HS-5 (cell line): ENCODE data around the gene ADAP1.
"Not testable (repeated sequence)": the region's sequence is repeated elsewhere in the genome, so short reads cannot be mapped to it uniquely, and the experiment has no call there.

Experiments
- DNase-seq: peaks from one replicate; pipeline ENCODE4 v3.0.0-alpha.2; 2012; ENCODE audit warnings: low read depth

ADAP1 gene

DNA sequence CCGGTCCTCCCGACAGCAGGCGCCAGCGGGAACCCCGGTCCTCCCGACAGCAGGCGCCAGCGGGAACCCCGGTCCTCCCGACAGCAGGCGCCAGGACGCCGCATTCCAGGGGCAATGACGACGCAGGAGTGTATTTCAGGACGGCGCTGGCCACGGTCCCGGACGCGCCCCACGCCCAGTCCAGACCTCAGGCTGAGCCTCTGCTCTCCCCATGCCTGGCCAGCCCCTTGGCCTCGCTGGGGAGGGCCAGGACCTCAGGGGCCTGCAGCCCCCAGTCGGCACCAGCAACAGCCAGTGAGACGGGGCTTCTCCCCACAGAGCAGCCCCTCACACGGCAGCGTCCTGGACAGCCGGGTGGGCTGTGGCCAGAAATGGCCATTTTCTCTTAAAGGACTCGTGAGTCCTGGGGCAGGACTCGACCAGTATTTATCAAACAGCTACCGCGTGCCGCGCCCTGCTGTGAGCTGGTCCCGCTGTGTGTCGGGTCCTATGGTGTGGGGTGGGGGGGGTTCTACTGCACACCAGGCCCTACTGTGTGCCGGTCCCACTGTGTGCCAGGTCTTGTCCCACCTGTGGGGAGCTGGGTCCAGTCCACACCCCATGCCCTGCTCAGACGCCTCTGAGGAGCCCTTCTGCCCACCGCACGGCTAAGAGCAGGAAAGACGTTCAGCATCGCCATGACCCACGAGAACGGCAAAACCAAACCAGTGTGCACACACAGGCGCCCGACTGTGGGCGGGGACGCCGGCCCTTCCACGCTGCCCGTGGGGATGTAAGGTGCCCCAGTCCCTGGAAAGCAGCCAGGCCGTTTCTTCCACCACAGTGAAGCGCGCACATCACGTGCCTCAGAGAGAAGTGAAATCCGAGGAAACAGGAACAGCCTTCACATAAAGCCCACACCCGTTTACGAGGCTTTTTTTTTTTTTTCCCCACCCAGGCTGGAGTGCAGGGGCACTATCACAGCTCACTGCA is 44.8 kb downstream of the ADAP1 start:
- no peak for DNase-seq

DNA sequence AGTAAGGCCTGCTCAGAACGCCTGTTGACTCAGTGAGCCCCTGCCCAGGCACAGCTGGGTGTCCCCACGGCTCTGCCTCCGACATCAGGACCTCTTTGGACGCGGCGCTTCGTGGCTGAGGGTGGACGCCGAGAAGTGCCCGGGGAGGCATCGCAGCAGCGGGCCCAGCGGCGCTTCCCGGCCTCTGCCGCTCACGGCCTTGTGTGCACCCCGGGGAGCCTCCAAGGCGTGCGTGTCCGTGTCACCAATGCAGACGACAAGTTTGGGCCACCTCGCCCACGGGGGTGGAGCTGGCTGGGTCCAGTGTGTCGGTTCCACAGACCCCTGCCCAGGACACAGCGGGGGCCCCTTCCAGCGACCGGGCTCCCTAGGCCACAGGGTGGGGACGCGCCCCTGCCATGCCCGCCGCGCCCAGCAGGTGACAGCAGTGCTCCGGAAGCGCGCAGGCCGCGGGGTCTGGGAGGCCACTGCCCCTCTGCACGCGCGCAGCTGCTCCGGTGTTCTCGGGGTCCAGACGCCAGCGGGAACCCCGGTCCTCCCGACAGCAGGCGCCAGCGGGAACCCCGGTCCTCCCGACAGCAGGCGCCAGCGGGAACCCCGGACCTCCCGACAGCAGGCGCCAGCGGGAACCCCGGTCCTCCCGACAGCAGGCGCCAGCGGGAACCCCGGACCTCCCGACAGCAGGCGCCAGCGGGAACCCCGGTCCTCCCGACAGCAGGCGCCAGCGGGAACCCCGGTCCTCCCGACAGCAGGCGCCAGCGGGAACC is 45.7 kb downstream of the ADAP1 start:
- not testable (repeated sequence) for DNase-seq

DNA sequence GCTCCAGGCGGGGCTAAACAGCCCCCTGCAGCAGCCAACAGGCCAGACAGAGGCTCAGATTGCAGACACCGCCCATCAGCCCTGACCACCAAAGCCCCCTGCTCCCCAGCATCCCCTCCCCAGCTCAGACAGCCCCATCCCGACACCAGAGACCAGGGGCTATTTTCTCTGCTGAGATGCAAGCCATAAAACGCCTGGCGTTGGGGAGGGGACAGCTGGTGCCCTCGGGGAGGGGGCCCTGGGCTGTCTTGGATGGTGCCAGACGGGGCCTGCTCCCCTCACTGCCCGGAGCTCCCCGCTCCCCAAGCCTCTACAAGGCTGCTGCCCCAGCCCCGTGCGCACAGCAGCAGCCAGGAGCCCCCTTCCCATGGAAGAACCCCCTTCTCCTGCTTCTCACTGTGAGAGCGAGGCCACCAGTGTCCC is 46.3 kb downstream of the ADAP1 start:
- DNase-seq: no peak

DNA sequence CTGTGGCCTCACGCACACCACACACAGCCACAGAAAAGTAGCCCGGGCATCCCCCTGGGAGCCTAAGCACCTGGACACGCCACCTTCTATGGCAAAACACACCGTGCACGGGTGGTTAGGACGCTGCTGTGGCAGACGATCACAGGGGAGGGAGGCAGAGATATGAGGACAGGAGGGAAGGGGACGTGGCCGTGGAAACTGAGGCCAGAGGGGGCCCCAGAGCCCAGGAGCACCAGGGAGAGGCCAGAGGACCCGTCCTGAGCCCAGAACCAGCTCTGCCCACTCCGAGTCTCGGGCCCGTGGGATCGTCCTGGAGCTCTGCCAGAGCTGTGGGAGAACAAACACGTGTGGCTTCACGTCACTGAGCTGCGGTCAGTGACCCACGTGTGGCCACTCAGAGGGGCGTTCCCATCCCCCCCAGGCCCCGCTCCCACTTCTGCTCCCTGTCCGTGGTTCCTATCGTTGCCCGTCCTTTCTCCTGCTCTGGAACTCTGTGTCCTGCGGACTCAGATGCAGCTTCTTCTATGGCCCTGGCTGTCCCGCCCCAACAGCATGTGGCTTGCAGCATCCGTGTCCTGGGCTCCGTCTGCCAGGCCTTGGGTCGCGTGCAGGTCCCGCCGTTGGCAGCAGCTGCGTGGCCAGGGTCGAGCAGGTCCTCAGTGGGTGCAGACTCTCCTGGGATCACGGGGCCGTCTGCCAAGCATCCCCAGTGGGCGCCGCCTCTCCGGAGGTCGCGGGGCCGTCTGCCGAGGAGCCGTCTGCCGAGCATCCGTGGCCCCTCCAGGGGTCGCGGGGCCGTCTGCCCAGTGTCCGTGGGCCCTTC is 47.1 kb downstream of the ADAP1 start:
- no peak for DNase-seq

DNA sequence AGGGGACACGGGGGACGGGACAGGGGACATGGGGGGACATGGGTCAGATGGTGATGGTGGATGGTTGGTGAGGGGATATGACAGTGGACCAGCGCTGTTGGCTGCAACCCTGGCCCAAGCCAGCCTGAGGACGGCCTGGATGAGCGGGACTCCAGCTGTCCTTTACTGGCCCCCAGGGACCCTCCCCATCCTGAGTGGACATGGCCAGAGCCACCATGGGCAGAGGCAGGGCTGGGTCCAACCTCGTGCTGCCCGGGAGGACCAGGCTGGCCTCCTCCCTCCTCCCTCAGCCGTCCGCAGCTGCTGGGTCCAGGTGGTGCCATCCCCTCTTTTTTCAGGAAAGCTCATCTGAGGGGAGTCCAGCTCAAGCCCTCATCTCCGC is 47.7 kb downstream of the ADAP1 start:
- no peak for DNase-seq

DNA sequence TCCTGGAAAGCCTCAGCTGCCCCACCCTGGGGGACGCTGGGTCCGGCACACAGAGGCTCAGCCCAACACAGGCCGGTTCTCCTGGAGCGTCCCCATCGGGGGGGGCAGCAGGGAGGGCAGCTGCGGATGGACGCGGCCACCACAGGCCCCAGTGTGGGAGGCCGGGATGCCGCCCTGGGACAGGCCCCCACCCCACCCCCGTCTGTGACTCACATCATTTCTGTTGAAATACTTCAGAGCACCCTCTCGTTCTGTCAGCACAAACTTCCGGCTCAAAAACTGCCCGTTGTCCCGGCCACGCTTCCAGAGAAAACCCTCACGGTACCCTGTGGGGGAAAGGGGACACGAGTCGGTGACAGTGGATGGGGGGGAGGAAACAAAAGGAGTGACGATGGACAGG is 49.6 kb downstream of the ADAP1 start:
- peak; percentile 9 for DNase-seq

DNA sequence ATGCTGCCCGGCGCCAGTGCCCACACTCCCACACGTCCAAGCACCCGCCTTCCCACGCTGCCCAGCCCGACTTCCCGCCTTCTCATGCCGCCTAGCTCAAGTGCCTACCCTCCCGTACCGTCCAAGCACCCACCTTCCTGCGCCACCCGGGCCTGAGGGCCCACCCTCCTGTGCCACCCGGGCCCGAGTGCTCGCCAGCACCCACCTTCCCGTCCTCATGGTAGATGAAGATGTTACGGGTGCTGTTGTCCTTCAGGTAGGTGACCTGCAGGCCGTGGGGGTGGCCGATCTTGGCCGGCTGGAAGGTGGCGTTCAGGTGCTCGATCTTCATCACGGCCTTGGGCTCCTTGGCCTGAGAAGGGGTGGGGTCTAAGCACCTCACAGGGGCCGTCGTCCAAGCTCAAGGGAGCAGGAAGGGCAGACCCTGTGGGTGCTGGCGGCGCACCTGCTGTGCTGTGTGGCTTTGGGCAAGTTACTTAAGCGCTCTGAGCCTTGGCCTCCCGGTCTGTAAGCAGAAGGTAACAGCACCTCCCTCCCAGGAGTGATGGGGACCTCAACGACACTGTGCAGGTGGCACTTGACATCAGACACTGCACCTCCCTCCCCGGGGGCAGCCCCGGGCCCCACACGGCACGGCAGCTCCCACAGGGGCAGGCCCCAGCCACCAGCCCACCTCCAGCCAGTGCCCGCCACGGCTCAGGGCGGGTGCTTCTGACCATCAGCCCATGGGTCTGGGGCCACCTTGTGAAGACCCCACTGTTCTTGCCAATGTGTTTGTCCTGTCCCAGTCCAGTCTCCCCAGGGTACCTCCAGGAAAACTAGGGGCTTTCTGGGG is 50.3 kb downstream of the ADAP1 start:
- no peak for DNase-seq

DNA sequence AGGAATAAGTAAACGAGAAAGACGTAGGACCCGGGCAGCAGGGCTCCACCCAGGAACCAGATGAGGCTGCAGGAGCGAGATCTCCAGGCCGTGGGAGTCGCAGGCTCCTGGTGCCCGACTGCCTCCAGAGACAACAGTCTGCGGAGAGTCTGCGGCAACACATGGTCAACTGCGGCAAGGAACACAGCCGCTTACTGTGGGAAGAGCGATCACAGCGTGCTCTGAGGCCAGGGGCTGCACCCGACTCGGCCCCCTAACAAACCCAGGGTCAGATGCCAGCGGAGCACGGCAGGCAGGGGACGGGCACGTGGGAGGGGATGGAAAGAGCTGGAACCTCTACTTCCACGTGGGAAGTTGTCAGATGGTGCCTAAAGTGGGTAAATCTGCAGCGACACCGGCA is 51.5 kb downstream of the ADAP1 start:
- DNase-seq: no peak

DNA sequence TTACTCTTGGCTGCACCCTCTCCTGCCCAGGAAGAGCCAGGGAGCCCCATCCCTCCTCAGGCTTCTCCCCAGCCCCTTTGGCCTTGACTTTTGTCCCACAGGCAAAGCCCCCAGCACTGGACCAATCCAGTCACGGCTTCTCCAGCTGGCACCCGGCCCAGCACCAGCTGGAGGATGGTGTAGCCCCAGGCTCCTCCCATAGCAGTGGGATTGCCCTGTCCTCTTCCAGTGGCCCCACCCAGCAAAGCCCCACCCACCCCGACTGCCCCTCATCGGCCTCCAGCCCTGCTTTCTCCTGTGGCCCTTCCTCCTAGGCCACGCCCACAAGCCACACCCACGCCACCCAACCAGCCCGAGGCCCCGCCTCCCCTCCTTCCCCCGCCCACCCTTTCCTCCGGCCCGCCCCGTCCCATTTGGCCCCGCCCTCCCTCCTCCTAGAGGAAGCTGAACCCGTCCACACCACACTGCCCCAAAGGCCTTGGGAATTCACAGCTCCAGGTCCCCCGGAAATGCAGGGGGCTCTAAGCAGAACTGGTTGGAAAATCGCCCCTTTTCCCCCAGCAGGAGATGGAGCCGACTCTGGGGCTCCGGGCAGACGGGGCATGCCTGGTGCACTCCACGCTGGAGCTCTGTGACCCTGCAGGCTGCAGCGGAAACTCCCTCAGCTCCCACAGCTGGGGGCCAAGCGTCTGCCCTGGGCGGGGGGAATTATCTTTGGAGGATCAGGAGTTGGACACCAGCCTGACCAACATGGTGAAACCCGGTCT is 52.9 kb downstream of the ADAP1 start:
- peak; percentile 18 for DNase-seq

DNA sequence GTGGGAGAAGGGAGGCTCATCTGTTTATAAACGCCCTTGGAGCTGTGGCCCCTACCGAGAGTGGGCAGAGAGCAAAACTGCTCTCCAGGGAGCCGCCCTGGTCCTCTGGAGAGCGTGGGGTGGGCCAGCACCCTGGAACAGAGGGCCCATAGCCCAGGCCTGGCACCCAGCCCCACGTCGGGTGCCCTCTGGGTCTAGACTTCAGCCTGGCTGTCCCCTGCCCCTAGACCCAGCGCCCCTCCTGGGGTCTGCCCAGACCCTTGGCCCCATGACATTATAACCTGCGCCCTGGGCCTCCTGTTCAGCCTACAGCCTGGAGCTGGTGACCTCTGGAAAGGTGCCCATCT is 53.5 kb downstream of the ADAP1 start:
- DNase-seq: no peak

DNA sequence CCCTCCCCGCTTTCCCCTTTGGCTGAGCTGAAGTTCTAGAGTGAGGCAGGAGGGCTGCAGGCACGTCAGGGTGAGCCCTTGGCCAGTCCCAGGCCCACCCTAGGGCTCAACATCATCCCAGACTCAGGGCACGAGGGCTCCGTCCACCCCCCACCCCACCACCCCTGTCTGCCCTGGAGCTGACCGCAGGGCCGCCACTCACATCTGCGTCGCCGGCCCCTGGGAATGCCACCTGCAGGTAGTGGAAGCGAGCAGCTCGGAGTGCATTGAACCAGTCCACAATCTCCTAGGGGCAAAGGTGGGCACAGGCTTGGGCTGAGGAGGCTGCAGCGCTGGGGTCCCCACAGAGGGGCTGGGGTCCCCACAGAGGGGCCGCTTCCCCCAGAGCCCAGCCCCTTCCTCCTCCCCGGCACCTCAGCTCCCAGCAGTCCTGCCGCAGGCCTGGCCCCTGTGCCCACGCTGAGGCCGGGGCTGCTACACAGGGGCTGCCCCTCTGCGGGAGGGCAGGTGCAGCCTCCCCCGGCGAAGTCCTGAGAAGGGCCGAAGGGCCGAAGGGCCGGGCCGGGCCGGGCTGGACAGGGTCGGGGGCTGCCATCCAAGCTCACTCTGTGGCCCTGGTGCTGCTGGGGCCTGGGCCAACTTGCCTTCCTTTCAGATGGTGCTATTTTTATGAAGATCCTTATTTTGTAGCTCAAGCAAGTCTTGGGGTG is 54.0 kb downstream of the ADAP1 start:
- no peak for DNase-seq

DNA sequence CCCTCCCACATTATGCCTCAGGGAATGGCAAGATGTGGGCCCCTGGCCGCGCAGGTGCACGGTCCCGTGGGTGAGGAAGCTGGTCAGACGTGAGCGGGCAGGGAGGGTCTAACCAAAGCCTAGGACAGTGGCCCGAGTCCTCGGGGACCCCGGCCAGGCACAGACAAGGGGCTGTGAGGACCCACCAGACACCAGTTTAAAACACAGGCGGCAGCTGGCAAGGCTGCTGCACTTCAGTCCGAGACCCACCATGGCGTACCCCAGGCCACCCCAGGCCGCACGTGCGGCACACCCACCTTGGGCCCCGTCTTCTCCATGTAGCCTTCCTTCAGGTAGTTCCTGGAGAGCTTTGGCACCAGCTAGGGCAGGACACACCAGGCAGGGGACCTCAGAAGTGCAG is 54.7 kb downstream of the ADAP1 start:
- DNase-seq: no peak

DNA sequence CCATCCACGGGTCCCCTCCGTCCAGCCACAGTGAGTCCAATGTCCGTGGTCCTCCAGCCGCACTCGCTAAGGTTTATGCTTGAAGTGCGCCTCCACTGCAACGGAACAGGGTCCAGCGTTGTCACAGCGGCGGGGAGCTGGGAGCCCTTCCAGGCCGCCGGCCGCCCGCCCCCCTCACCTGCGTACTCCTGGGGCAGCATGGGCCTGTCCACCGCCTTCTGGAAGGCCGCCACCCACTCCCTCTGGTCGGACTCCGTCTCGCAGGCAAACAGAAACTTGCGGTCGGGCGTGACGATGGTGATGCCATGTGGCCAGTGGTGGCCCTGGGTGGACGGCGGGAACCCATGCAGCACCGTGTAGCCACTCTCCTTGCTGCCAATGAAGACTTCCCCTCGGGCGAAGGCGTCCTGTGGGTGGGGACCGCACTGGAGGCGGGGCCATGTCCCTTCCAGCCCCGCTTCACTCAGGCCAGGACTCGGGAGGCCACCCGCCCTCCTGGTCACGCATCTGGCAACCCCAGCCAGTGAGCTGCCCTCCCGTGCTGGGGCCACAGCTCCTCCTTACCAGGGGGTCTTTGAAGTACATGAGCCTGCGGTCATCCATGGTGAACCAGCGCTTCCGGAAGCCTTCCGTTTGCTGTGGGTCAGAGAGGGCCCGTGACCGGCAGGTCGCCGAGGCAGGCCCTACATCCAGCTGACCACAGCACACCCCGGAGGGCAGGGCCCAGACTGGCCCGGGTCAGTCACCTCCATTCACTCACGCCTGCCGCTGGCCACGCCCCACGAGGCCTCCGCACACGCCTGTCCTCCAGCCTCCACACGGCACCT is 55.4 kb downstream of the ADAP1 start:
- no peak for DNase-seq

DNA sequence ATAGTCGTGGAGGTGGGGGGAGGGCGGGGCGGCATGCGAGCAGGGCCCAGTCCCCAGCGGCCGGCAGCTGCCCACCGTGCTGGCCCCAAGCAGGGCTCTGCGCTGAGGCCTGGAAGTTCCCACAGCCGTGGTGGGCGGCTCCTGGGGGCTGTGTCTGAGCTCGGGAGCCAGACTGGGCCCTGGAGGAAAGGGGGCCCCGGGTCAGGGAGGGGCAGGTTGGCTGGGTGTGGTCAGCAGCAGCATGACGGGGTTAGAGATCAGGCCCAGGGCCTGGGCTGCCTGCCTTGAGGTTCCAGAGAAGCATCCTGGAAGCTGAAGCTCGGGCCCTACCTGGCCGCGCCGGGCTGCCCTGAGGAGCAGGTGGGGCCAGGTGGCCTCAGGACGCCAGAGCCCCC is 56.0 kb downstream of the ADAP1 start:
- no peak for DNase-seq

DNA sequence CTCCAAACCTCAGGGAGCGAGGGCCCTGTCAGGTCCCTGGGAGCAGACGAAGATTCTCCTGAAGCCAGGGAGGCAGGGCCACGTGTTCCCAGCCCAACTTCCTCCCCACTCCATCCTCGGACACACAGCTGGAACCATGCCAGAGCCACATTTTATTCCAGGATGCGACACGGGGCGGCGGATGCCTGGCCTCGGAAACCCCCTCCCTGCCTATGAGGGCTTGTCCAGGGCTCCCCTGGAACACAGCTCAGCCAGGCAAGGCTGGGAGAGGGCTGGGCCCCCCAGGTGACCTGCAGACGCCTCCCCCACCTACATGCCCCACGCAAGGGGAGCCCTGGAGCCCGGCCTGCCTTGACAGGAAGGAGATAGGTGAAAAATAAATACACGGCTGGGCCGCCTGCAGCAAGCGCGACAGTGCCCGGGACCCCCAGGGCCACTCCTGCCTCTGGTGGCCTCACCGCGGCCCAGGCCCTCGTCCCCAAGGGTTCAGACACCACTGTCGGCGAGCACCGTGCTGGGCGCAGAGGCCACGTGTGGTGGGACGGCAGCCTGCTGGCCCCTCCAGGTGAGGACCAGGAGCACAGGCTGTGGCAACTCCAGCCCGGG is 56.6 kb downstream of the ADAP1 start:
- no peak for DNase-seq

DNA sequence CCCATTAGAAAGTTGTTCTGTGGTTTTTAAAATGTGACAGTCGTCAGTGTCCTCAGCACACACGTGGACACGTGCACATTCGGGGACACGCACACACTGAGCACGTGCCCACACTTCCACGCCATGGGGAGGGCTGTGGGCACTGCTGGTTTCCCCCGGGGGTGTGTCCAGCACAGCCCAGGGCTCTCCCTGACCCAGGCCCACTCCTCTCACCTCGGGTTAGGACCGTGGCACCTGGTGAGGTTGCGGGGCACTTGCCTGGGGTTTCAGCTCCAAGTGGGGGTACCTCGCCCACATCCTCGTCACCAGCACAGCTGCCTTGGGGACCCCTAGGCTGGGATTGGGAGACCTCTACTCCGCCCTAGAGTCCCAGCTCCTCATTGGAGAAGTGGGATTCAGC is 57.4 kb downstream of the ADAP1 start:
- no peak for DNase-seq

DNA sequence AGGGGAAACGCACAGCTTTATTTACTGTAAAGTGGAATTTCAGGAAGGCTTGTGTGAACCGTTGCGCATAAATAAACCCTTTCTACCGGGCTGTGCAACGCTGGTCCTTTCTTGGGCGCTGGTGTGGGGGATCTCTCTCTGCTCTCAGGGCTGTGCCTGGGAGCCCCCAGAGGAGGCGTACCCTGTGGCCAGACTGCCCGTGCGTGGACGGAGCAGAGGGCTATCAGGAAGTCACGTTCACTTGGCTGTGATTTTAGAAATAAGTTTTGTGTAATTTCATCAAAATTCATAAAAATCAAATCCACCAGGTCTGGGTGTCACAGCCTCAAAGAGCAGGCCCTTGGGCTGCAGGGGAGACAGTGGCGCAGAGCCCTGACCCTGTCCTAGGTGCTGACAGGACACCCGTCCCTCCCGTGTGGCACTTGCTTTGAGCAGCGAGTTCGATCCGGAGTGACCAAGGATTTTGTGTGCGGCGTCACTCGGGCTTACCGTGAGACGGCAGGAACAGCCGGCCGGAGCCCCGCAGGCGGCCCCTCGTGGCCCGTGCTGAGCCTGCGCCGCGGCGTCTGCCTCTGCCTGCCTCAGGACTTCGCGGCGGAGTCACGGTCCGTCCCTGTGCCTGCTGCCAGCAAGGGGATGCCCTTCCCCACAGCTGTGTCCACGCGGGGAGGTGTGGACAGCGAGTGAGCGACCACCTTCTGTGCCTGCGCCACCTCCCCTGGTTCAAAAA is 58.0 kb downstream of the ADAP1 start:
- no peak for DNase-seq

DNA sequence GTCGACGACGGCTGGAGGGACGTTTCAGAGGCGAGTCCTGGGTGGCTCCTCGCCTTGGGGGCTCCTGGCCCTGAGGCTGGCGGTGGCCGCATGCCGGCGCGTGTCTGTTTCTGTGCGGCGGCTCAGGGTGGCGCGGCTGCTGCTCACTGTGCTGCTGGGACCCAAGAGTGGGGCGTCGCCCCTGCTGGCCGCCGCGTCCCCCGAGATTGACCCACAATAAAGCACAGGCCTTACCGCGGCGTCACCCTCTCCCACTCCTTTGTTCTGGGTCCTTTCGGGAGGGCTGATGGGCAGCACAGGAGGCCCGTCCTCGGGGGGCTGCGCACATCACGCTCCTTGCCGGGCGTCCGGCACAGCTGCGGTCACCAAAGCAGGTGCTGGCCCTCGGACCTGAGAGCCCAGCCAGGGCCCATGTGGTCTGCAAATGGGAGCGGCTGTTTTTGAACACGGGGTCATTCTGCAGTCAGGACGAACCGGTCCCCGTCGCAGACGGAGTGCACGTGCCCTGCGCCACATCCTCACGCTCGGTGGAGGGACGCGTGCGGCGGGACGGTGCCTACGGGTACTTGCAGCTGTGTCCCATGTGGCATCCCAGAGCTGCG is 58.9 kb downstream of the ADAP1 start:
- no peak for DNase-seq
